NCI-H524 treated with DMSO at 0.1 percent for 48 hours (cell line): ENCODE data around the gene BACE1-AS.
"Not testable (repeated sequence)": the region's sequence is repeated elsewhere in the genome, so short reads cannot be mapped to it uniquely, and the experiment has no call there.

Source experiments
- DNase-seq: peaks from one replicate; lab custom pipeline; 2025; lab: John Stamatoyannopoulos, UW

The BACE1-AS gene

DNA sequence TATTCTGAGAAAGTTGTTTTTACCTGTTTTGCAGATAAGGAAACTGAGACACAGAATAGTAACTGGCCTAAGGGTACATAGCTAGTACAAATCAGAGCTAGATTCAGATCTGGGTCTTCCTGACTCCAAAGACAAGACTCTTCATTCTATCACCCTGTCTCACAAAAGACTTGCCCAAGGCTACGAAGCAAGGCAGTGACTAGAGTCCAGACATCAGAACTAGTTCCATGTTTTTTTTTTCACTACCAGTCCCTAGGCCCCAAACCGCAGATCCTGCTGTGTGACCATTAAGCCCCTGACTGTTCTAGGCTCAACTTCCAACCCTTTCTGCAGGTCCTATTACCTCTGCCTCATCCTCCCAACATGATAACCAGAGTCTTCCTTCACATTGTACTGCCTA lies 1.5 kb downstream of the BACE1-AS start:
- DNase-seq, result no peak

DNA sequence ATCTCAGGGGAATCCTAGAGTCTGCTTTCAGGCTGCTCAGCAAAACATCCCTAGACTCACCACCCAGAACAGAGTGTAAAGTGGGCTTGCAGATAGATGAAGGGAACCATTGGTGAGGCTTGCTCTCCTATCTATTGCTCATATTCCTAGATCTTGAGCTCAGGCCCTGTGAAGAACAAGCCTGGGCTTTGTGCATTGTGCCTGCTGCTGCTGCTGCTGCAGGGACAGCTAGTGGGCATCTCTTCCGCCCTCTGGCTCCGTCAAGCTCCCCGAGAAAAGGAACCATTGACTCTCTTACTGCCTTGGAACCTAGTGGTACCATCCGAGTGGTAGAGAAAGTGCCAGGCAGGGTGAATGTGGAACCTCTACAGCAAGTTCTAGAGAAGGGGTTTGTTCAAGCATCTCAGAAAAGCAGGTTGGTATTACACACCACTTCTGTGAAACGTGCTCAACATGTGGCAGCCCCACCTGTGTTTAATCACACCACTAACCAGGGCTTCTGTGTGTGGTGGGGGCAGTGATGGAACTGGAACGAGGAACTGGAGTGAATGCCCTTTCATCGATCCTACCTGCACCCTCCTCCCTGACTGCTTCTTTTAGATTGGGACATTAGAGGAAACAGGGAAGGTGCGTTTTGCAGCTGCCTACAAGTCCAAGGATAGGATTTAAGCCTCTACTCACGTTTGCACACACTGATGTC lies 4.4 kb downstream of the BACE1-AS start:
- no peak for DNase-seq

DNA sequence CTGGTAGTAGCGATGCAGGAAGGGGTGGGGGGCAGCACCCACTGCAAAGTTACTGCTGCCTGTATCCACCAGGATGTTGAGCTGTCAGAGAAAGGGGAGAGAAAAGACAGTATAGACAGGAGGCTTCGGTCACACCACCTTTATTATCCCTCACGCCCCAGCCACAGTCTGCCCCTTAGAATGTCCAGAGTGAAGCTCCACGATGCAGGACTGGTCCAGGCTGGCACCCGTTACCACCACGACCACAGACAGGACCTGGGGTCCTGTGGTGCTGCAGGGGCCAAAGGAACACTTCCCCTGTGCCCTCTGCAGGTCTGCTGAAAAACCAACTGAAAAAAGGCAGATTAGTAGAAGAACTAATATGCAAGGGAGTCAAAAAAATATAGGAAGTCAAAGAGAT lies 5.7 kb downstream of the BACE1-AS start:
- DNase-seq, result no peak

DNA sequence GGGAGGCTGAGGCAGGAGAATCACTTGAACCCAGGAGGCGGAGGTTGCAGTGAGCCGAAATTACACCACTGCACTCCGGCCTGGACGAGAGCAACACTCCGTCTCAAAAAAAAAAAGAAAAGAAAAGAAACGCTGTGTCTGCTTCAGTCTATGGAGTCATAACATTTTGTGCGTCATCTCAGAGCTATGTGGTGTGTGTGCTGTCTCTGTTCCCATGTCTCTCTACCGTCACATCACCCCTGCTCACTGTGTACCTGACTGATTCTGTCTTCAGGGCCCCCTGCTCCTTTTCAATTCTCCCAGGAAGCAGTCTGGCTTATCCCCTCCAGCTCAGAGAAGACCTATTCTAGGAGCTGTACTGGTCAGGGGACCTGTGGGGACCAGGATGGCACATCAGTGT lies 7.0 kb downstream of the BACE1-AS start:
- no peak for DNase-seq

DNA sequence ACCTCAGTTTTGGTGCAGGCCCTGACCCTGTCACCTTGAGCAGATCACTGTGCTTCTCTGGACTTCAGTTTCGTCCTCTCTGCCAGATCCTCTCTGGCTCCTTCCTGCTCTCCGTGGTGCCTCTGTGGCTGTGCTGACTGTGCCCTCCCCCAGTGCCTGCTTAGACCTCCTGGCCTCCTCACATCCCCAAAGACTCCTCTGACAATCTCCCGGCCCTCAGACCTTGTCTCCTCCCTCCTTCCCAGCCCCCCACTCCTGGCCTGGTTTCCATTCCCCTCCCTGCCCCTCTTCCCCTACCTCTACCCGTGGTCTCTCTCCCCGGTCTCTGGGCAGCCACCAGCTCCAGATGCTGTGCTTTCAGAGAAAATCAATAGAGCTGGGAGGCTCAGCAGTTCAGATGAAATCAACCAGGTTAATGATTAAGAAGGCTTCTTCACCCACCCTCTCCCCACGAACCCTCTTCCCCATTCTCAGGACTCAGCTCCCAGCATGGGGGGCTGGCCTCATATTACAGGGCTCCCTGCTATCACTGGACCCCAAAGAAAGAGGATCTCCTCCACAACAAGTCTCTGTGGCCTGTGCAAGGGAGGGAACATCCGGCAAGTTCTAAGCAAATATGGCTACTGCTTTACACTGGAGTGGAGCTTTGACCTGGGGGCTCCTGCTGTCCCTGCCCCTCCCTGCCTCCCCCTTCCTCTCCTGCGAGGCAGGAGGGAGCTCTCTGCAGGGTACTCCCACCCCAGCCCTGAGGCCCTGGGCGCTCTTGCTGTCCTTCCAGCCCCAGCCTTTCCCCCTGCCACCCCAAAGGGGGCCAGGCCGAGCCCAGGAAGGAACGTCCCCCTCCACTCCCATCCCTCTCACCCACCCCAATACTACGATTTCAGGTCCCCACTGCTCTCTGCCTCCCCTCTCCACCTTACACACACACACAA lies 8.5 kb downstream of the BACE1-AS start:
- DNase-seq, result no peak

DNA sequence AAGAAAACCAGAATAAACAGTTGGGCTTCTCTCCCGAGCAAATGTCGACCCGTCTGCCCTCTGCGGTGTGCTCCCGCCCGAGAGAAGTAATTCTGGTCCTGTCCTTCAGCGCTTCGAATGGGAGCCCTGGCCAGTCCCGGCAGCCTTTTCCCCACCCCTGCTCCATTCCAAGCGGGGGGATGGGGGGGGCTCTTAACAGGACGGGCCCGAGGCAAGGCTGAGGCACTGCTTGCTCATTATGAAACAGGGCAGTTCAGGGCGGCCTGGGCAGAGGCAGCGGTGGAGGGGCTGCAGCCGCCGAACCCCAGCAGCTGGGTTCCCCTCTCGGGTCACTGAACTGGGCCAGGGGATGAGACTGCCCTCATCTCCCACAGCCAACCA lies 9.1 kb downstream of the BACE1-AS start:
- no peak for DNase-seq

DNA sequence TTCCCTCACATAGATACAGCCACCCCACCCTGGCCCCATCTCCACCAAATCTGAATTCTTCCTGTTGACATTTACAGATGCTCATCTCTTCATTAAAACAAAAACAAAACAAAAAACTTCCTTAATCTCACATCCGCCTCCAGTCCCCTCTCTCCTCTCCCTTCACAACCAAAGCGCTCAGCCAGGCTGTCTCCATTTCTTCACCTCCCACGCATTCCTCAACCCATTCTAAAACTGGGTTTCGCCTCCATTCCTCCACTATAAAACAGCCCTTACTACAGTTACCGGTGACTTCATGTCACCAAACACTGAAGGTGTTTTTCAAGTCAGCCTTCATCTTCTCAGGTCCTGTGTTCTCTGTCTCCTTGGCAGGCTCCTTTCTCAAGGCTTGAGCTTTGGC lies 9.6 kb downstream of the BACE1-AS start:
- no peak for DNase-seq

DNA sequence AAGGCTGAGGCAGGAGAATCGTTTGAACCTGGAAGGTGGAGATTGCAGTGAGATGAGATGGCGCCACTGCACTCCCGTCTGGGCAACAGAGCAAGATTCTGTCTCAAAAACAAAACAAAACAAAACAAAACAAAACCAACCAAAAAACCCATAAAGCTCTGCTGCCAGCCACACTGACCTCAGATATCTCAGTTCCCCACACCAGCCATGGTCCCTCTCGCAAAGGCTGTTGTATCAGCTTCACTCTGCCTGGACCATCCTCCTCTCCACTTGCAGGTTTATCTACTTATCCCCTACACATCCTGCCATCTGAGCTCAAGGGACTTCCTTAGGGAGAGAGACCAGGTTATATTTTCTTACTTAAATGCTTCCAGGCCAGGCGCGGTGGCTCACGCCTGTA lies 11.1 kb downstream of the BACE1-AS start:
- DNase-seq, result no peak

DNA sequence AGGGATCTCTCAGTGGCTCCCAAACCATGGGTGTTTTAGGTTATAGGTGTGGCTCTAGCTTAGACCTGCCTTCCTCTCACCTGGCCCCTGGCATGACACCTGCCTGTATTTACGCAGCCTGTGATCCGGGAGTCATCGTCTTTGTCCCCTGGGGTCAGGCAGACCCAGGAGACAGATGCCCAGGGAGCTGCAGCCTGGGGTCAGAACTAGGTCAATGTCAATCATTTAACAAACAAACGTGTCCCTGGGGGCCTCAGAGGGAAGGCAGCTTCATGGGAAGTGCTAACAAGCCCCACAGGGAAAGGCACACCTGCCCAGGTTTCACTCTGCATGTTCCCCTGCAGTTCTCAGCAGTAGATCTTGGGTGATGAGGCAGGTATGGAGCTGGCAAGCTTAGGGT lies 12.0 kb downstream of the BACE1-AS start:
- DNase-seq, result no peak

DNA sequence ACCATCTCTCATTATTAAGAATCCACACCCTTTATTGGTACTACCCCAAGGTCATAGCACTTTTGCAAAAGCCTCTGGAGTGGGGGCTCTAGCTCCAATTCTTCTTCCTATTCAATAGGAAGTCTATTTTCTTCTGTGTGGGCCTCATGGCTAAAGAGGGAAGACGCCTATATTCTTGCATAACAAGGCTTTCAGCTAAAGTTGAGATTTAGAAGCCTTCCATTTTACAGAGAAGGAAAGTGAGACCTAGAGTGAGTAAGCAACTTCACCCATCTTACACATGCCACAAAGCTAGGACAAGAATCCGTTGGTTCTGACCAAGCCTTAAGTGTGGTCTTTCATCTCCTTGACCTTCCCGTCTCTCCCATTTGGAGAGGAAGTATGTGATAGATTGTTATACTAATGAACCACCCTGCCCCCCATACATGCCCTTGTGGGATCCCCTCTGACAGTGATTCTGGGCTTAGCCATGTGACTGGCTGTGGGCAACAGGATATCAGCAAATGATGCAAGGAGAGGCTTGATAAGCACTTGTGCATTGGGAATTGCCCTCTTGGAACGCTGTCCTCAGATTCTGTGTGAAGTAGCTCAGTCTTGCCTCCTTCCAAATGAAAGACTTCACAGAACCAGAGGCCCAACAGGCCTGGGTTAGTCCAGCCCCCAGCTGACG lies 12.6 kb downstream of the BACE1-AS start:
- DNase-seq, result no peak

DNA sequence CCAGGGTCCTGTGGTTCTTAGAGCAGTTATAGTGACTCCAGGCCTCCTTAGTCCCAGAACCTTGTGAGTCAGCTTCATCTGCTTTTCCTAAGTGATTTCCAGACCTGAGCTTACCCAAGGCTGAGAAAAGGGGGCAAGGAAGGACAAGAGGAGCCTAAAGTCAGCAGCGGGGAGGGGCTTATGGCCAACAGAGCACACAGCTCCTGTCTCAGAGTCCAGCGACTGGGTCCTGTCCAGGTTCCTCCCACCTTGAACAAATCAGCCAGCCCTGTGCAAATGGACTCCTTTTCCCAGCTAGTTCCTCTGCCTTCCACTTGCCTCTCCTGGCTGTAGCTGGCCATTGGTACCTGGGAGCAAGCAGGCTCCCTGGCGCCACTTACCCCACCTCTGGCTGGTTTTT lies 14.0 kb downstream of the BACE1-AS start:
- DNase-seq, result no peak

DNA sequence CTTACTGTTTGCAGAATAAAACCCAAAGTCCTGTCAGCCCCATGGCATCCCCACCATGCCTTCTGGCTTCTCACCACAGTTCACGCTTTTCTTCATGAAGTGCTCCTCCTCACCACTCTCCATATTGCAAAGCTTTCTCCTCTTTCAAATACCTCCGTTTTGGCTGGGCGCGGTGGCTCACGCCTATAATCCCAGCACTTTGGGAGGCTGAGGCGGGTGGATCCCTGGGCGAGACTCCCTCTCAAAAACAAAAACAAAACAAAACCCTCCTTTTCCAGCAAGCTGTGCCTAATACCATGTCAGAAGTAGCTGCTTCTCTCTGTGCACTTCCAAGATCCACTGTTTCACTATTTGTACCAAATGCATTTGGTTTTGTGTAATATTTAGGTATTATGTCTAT lies 18.2 kb downstream of the BACE1-AS start:
- DNase-seq, result no peak

DNA sequence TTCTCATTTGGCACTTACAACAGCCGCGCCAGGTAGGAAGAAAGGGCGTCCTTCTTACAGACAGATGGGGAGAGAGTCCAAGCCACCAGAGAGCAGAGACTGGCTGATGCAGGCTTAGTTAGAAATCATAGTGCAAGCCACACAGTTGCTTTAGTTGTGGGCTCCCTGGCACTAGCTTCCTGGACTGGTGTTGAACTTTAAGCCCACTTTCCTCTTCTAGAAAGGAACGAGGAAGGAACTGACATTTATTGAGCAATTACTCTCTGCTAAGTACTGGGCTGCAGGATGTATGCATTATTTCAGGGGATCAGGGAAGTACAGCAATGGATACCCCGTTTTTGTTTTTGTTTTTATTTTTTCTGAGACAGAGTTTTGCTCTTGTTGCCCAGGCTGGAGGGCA lies 21.9 kb downstream of the BACE1-AS start:
- no peak for DNase-seq

DNA sequence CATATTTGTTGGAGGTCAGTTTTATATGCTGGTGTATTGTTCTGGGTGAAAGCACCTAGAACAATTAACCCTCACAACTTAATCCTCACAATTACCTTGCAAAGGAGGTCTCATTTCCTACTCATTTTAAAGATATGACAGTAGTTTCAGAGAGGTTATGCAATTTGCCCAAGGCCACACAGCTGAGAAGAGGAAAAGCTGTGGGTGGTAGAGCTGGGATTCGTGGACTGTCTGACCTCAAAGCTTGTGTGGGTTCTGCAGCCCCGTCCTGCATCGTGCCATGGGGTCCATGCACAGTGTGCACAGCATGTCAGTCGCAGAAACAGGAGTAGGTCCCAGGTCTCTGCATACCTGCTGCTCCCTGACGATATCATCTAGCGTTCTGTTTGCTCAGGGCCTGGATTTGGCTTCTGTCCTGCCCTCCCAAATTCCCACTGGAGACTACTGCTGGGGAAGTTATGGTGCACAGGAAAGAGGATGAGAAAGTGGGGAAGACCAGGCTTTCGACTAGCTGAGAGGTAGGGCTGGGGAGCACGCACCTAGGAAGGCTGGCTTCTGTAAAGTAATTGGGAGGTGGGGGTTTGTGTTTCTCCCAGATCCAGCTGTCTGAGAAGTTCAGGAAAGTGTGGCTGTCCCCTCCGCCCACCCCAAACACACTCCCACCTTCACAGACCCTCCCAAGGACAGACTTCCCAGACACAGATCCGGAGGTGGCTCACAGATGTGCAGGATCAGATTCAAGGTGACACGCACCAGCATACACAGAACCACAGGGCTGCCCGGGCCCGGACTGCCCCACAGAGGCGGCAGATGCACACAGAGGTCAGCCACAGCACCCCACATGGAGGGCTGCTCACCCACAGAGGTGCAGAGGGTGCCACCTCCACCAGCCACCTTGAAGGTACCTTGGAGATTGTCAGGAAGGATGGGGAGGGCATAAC lies 23.0 kb downstream of the BACE1-AS start:
- DNase-seq, result no peak

DNA sequence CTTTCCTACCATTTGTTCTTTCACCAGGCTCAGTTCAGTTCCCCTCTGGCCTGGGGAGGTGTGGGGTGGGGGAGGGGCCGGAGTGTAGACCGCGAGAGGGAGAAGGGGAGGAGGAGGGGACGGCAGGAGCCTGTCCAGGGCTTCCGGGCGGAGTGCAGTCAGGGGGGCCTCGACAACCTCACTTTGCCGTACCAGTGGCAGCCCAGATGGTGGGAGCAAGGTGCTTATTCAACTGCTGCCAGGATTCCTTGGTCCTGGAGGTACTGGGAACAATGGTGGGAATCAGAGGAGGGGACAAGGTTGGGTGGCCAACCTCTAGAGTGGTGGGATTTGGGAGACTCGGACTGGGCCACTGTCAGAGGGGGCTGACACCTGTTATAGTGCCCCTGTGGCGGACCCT lies 23.7 kb downstream of the BACE1-AS start:
- no peak for DNase-seq

DNA sequence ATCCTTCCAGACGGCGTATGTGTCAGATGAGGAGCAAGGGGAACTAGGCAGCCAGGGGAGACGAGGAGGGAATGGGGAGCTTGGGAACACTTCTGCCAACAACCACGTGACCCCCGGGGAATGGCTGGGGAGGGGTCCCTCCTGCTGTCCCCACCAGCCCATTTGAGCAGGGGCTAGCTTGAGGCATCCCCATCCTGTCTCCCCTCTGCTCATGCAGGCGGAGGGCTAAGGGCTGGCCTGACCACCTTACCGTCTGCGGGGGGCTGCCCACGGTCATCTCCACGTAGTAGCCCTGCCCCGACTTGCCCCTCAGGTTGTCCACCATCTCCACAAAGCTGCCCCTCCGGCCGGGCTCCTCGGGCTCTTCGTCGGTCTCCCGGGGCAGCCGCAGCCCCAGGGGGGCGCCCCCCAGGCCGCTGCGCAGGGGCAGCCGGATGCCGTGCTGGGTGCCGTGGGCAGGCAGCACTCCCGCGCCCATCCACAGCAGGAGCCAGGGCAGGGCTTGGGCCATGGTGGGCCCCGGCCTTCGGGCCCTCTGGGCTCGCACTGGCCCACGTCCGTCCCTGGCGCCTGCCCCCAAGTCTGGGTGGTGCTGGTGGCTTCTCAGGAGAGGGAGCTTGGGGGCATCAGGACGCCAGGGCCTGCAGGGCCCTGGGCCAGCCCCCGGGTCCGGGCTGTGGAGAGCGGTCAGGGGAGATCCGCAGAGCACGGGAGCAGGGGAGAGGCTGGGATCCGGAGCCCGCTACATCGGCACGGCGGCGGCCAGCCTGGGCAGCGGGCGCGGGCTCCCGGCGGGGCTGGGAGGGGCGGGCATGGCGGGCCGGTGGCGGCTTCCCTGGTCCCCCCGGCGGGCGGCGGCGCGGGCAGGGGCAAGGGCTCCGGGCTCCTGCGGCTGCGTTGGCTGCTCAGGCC lies 24.4 kb downstream of the BACE1-AS start:
- no peak for DNase-seq

DNA sequence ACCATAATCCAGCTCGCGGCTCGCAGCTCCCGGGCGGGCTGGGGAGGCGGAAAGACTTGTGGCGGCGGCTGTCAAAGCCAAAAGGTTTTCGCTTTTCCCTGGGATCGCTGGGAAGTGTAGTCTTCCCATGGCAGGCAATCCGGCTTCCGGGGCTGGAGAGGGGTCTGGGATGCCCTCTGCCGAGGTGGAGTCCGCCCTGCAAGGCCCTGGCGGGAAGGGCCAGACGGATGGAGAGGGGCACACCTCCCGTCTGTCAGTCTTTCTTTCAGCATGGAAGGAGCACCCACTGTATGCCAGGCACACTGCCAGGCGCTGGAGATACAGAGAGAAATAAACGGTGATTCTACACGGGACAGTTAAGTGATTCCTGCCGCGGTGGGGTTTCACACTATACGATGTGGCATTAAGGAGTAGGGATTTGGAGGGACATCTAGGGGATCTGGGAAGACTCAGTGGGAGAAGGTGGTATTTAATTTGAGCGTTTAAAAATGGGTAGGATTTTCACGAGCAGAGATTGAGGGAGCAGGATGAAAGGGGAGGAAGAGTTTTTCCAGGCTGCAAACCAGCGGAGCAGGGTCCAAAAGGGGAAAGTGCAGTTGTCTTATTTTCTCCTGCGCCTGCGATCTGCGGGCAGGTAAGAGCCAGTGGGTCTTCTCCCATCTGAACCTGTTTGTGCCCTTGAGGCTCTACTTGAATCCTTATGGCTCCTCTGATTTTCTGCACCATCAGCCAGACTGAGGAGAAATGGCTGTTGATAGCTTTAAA lies 25.2 kb downstream of the BACE1-AS start, which contains the start of gene BACE1:
Gene BACE1, minus strand, starts transcription at position 60 of the 765 bp plus-strand sequence. CDS start 461 bp downstream, outside the sequence.
- DNase-seq, result peak; percentile 54

DNA sequence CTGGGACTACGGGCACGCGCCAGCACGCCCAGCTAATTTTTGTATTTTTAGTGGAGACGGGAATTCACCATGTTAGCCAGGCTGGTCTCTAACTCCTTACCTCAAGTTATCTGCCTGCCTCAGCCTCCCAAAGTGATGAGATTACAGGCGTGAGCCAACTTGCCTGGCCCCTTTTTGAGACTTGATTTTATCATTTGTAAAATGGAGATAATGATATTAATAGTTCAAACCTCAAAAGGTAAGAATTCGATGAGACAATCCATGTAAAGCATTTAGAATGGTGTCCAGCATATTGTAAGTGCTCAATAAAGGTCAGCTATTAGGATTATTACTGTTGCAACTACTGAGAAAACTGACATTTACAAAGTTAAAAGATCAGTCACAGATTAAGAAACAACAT lies 27.6 kb downstream of the BACE1-AS start:
- DNase-seq, result no peak

DNA sequence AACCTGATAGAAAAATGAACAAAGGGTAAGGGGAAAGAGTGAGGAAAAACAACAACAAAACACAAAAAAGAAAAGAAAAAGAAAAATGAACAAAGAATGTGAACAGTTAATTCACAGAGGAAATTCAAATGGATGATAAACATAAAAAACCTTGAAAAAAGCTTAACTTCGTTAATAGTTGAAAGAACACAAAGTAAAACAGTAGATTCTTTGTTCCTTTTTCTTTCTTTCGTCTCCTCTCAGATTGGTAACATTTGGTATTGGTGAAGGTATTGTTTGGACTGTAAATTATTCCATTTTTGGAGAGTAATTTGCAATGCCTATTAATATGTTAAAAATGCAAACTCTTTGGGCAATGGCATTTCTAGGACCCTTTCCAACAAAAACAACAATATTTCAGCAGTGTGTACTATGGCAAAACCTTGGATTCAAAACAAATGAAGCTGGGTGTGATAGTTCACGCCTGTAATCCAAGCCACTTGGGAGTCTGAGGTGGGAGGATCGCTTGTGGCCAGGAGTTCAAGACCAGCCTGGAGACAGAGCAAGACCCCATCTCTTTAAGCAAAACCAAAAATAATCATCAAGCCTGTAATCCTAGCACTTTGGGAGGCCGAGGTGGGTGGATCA lies 28.2 kb downstream of the BACE1-AS start:
- DNase-seq, result no peak

DNA sequence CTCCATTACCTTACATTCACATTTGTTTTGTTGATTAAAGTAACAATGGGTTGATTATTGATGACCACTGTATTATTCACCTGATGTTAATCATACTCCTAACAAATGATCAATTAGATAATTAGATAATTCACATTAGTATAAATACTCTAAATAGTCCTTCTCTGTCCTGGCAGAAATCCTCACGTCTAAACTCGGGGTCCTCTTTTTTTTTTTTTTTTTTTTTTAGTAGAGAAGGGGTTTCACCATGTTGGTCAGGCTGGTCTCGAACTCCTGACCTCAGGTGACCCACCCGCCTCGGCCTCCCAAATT lies 36.1 kb downstream of the BACE1-AS start:
- not testable (repeated sequence) for DNase-seq
